ENCODE data around the gene CDADC1. TPM values are rescaled to one million over a fixed set of nuclear protein-coding genes. Genes with fewer than 3 reads are reported as not detected.

Gene CDADC1
- total and polyA plus RNA-seq, 10 of the 15 experiments (the other 5 are each of a cell fraction or from before 2014, with no cell fraction given): 2.6 to 7.3 (median 5.2) TPM

DNA sequence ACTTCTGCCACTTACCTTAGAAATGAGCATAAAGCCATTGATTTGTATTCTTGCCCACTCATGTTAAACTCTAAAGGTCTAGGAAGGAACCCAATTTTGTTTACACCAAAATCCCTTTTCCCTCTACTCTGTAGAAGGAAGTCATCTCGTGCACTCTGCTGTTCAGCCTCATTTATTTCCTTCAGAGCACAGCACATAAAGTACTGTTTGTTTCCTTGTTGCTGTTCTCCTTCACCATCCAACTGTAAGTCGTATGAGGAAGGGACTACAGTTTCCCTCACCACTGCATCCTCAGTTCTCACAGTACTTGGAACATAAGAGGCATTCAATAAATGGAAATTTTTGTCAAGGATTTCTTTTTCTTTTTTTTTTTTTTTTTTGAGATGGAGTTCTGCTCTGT lies 24.6 kb downstream of the CDADC1 start (continued):
- TF ChIP-seq EGR1 (IDR thresholded peaks at IDR 0.05; ENCODE audit: borderline replicate concordance in 1 of 2, low read depth in 2 of 2, low read length in 2 of 2) (no peak), SREBF1 (IDR thresholded peaks at IDR 0.05; ENCODE audit: low read length) (no peak), ATF7 (IDR thresholded peaks at IDR 0.05; ENCODE audit: low read depth) (no peak), CHD4 (IDR thresholded peaks at IDR 0.05) (no peak), JUND (IDR thresholded peaks at IDR 0.05; ENCODE audit: low read depth, low read length) (no peak), RAD21 (IDR thresholded peaks at IDR 0.05; ENCODE audit: insufficient read depth, low read depth, low read length) (no peak)

DNA sequence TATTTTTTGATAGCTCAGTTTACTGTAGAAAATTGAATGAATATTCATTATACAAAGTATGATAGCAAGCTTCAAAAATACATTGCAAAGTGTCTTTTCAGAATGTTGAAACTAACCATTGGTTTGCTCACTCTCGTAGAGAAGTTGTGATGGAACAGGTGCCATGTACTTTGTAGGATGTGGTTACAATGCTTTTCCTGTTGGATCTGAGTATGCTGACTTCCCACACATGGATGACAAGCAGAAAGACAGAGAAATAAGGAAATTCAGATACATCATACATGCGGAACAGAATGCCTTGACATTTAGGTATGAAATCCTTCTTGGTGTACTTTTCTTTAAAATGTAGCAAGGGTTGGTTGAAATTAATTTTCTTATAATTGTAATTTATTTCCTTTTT lies 30.5 kb downstream of the CDADC1 start:
- Histone ChIP-seq H3K27me3 (replicated peaks in 1 of 2; ENCODE audit: control insufficient read depth in 2 of 2, insufficient read depth in 2 of 2, low read length in 1 of 2) (no peaks in the 10 kb centered on the region), H3K4me2 (ENCODE audit: control insufficient read depth, insufficient read depth) (no peak overlapping the region), H4K20me1 (ENCODE audit: control insufficient read depth, insufficient read depth) (no peaks in the 10 kb centered on the region), H3K9ac (ENCODE audit: control insufficient read depth, insufficient read depth, low read length) (no peak overlapping the region), H3K9me3 (replicated peaks; ENCODE audit: control insufficient read depth, insufficient read depth, low read length) (no peaks in the 10 kb centered on the region), H3K79me2 (ENCODE audit: control insufficient read depth, insufficient read depth, low read length) (no peaks in the 10 kb centered on the region), H3K27ac (ENCODE audit: control insufficient read depth, insufficient read depth) (no peak overlapping the region), H3K4me1 (ENCODE audit: control insufficient read depth, insufficient read depth, low read length) (no peaks in the 10 kb centered on the region), H3K36me3 (ENCODE audit: control insufficient read depth in 2 of 2, insufficient read depth in 2 of 2, low read length in 1 of 2) (no peaks in the 10 kb centered on the region), H2AFZ (ENCODE audit: control insufficient read depth, low read depth, low read length) (no peak overlapping the region), H3K4me3 (no peak overlapping the region)
- no peak for TF ChIP-seq NR2C1 (IDR thresholded peaks at IDR 0.05)
- no peak for TF ChIP-seq CREB1 (IDR thresholded peaks at IDR 0.05; ENCODE audit: low read depth)
- TF ChIP-seq, protein P1, sequence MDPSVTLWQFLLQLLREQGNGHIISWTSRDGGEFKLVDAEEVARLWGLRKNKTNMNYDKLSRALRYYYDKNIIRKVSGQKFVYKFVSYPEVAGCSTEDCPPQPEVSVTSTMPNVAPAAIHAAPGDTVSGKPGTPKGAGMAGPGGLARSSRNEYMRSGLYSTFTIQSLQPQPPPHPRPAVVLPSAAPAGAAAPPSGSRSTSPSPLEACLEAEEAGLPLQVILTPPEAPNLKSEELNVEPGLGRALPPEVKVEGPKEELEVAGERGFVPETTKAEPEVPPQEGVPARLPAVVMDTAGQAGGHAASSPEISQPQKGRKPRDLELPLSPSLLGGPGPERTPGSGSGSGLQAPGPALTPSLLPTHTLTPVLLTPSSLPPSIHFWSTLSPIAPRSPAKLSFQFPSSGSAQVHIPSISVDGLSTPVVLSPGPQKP (IDR thresholded peaks at IDR 0.05; ENCODE audit: low read depth, low read length): no peak
- RAD21 ChIA-PET (ENCODE audit: unreplicated experiment): interaction anchor here (1.5 kb wide), 1 partner anchor 179 kb away, joined by 3 read pairs; no protein-coding TSS in a partner anchor
- SMC1A ChIA-PET (ENCODE audit: uncharacterized antibody, unreplicated experiment): interaction anchor here (1.1 to 1.8 kb wide), 2 partner anchors 30 to 31 kb away, joined by 3 read pairs; partner anchors contain the start of gene CDADC1
- 94% methylated on average over 2 of the region's 2 CpGs for WGBS (ENCODE audit: insufficient coverage, insufficient replicate concordance, low lambda C conversion rate, missing lambda C conversion rate)
- no TSS peak for BruUV-seq (replicated peaks)
- intact Hi-C loops (cut with micrococcal nuclease; ENCODE audit: unreplicated experiment): no loop called here
- POLR2A ChIA-PET: no interaction called here
- CTCF ChIA-PET: interaction anchor here (1.1 to 3.5 kb wide), 6 partner anchors 9 to 178 kb away, joined by 3 to 28 read pairs (median 8); no protein-coding TSS in a partner anchor
- in situ Hi-C loops (cut with MboI): no loop called here
- DNase-seq (ENCODE audit: low read depth, low spot score) (no peak), FAIRE-seq (no peak), ATAC-seq (no peak)

Measured in GM12878 (cell line).